ENCODE data around the gene PANK4.

The PANK4 gene

GRCh38 chr1:2504225-2504948 lies 22.0 kb downstream of the PANK4 start:
- H3K4me3 ChIP-seq (ENCODE audit: low read depth, low read length): no peak overlapping the region
- TF ChIP-seq CTCF (IDR thresholded peaks at IDR 0.05; ENCODE audit: low read depth, low read length): no peak

GRCh38 chr1:2503554-2504224 lies 22.7 kb downstream of the PANK4 start:
- no peak for TF ChIP-seq CTCF (IDR thresholded peaks at IDR 0.05; ENCODE audit: low read depth, low read length)

GRCh38 chr1:2502661-2503553 lies 23.5 kb downstream of the PANK4 start:
- TF ChIP-seq CTCF (IDR thresholded peaks at IDR 0.05; ENCODE audit: low read depth, low read length): no peak
- H3K4me3 ChIP-seq (ENCODE audit: low read depth, low read length): no peak overlapping the region

More at GRCh38 chr1:2503554-2504224, 22.7 kb downstream of the PANK4 start:
- H3K4me3 ChIP-seq (ENCODE audit: low read depth, low read length): no peak overlapping the region

GRCh38 chr1:2502210-2502609 lies 24.2 kb downstream of the PANK4 start:
- no peak overlapping the region for H3K4me3 ChIP-seq (ENCODE audit: low read depth, low read length)
- TF ChIP-seq CTCF (IDR thresholded peaks at IDR 0.05; ENCODE audit: low read depth, low read length): no peak

GRCh38 chr1:2501820-2502119 lies 24.6 kb downstream of the PANK4 start:
- TF ChIP-seq CTCF (IDR thresholded peaks at IDR 0.05; ENCODE audit: low read depth, low read length): no peak
- H3K4me3 ChIP-seq (ENCODE audit: low read depth, low read length): no peak overlapping the region

- H3K4me3 ChIP-seq (ENCODE audit: low read depth, low read length): no peak overlapping the region
- no peak for TF ChIP-seq CTCF (IDR thresholded peaks at IDR 0.05; ENCODE audit: low read depth, low read length)
Measured at GRCh38 chr1:2501041-2501819, 25.2 kb downstream of the PANK4 start.

Data from WI38 (cell line).